H1 (cell line): Measurements from ENCODE around the gene HDAC3. TPM values are rescaled to one million over a fixed set of nuclear protein-coding genes. Genes with fewer than 3 reads are reported as not detected.

ENCODE experiments used
- CTCF ChIA-PET: fragments of 300-600 bp; sonication (Branson Sonifier 250); formaldehyde crosslinking; loops from one replicate; lab custom pipeline; 2021; ENCODE audit not compliant: partially characterized antibody; lab: Charles Lee
- POLR2A ChIA-PET: fragments of 300-600 bp; sonication (Branson Sonifier 250); formaldehyde crosslinking; loops from one replicate; lab custom pipeline; 2021; ENCODE audit warnings: inconsistent platforms; ENCODE audit not compliant: partially characterized antibody; lab: Charles Lee
- DNase-seq, 2 experiments: peaks; one replicate each; pipeline versions ENCODE4 v3.0.0 to v3.0.0-alpha.2; 2010 to 2022; ENCODE audit warnings: low spot score in 2 of 2, low read depth in 1 of 2, mixed read lengths in 1 of 2
- FAIRE-seq: peaks from 2 replicates; lab custom pipeline; 2011; peaks lifted over from hg19 to GRCh38; lab: Jason Lieb, UNC
- H2AFZ ChIP-seq: 2 replicates; pipeline ENCODE4 v1.8.1; 2012; ENCODE audit warnings: low read length, inconsistent platforms
- H2AK5ac ChIP-seq: 2 replicates; pipeline ENCODE4 v1.6.1; 2013; ENCODE audit warnings: low read depth, low read length
- H2BK120ac ChIP-seq: replicated peaks from 2 replicates; pipeline ENCODE3; 2013; ENCODE audit warnings: low read depth, low read length, inconsistent platforms
- H2BK12ac ChIP-seq: 2 replicates; pipeline ENCODE4 v1.6.1; 2013; ENCODE audit warnings: low read depth, low read length
- H2BK15ac ChIP-seq: 2 replicates; pipeline ENCODE4 v1.6.1; 2013; ENCODE audit warnings: low read length
- H2BK20ac ChIP-seq: 2 replicates; pipeline ENCODE4 v1.6.1; 2013; ENCODE audit warnings: low read length
- H2BK5ac ChIP-seq: 2 replicates; pipeline ENCODE4 v1.6.1; 2013; ENCODE audit warnings: low read depth, low read length
- H3K14ac ChIP-seq: 2 replicates; pipeline ENCODE4 v1.6.1; 2013; ENCODE audit warnings: inconsistent platforms; ENCODE audit not compliant: insufficient read length
- H3K18ac ChIP-seq: 2 replicates; pipeline ENCODE4 v1.6.1; 2013; ENCODE audit warnings: low read length; ENCODE audit errors: extremely low read depth
- H3K23ac ChIP-seq: 2 replicates; pipeline ENCODE4 v1.6.1; 2013; ENCODE audit warnings: inconsistent platforms; ENCODE audit not compliant: insufficient read length
- H3K23me2 ChIP-seq: 2 replicates; pipeline ENCODE4 v1.6.1; 2013; ENCODE audit warnings: low read depth, low read length
- H3K27ac ChIP-seq: 2 replicates; pipeline ENCODE4 v1.6.1; 2011; ENCODE audit warnings: low read depth, low read length, inconsistent platforms
- H3K27me3 ChIP-seq, 4 experiments: replicated peaks in 1 of 4; 1 replicate in 1 of 4; 2 replicates in 3 of 4; pipeline versions ENCODE4 v1.6.1 to v1.8.1; 2011 to 2013; ENCODE audit warnings: low read length in 3 of 4, mild to moderate bottlenecking in 3 of 4, inconsistent platforms in 2 of 4, mixed read lengths in 2 of 4, moderate library complexity in 1 of 4; ENCODE audit not compliant: control insufficient read depth in 3 of 4, insufficient read depth in 3 of 4; ENCODE audit errors: extremely low read depth in 1 of 4
- H3K36me3 ChIP-seq, 4 experiments: 2 replicates each; pipeline versions ENCODE4 v1.6.1 to v1.8.1; 2011 to 2013; ENCODE audit warnings: mild to moderate bottlenecking in 4 of 4, low read length in 3 of 4, moderate library complexity in 2 of 4, control low read depth in 1 of 4, inconsistent platforms in 1 of 4; ENCODE audit not compliant: insufficient read depth in 4 of 4, control insufficient read depth in 2 of 4
- H3K4ac ChIP-seq: replicated peaks from 2 replicates; pipeline ENCODE3; 2013; ENCODE audit warnings: low read length, low read depth, mixed read lengths, inconsistent platforms; ENCODE audit not compliant: insufficient read length
- H3K4me1 ChIP-seq, 4 experiments: replicated peaks in 1 of 4; 1 replicate in 1 of 4; 2 replicates in 3 of 4; pipeline versions ENCODE4 v1.6.1 to v1.8.1; 2011 to 2013; ENCODE audit warnings: low read length in 3 of 4, inconsistent platforms in 2 of 4, mixed read lengths in 1 of 4; ENCODE audit not compliant: insufficient read depth in 4 of 4, control insufficient read depth in 3 of 4
- H3K4me2 ChIP-seq, 2 experiments: 2 replicates each; pipeline versions ENCODE4 v1.6.1 to v1.8.1; 2011 to 2013; ENCODE audit warnings: low read depth in 2 of 2, low read length in 2 of 2, control low read depth in 1 of 2, inconsistent platforms in 1 of 2, mild to moderate bottlenecking in 1 of 2; ENCODE audit not compliant: insufficient read depth in 1 of 2
- H3K4me3 ChIP-seq, 4 experiments: fragments of 200-600, 300-600 bp in 1 of 4; sonication (generic), shearing (Covaris generic), sonication (Bioruptor Twin) in 1 of 4; 2 replicates each; pipeline versions ENCODE4 v1.5.1 to v1.8.1; 2011 to 2016; ENCODE audit warnings: low read length in 4 of 4, low read depth in 3 of 4, control low read depth in 2 of 4, inconsistent platforms in 2 of 4, mild to moderate bottlenecking in 2 of 4, mixed read lengths in 1 of 4, moderate library complexity in 1 of 4; ENCODE audit not compliant: insufficient read depth in 2 of 4; ENCODE audit errors: extremely low read depth in 1 of 4
- H3K56ac ChIP-seq: replicated peaks from 2 replicates; pipeline ENCODE3; 2013; ENCODE audit warnings: low read depth, mild to moderate bottlenecking, mixed read lengths, low read length, inconsistent platforms; ENCODE audit not compliant: insufficient read length
- H3K79me1 ChIP-seq: 2 replicates; pipeline ENCODE4 v1.6.1; 2013; ENCODE audit warnings: low read depth, low read length, control low read depth
- H3K79me2 ChIP-seq, 2 experiments: 2 replicates each; pipeline versions ENCODE4 v1.6.1 to v1.8.1; 2012 to 2013; ENCODE audit warnings: low read length in 2 of 2, mild to moderate bottlenecking in 2 of 2, inconsistent platforms in 1 of 2; ENCODE audit not compliant: insufficient read depth in 2 of 2, control insufficient read depth in 1 of 2
- H3K9ac ChIP-seq, 4 experiments: replicated peaks in 1 of 4; 1 replicate in 1 of 4; 2 replicates in 3 of 4; pipeline versions ENCODE4 v1.6.1 to v1.8.1; 2011 to 2013; ENCODE audit warnings: low read depth in 3 of 4, low read length in 3 of 4, control low read depth in 2 of 4, mild to moderate bottlenecking in 2 of 4, moderate library complexity in 2 of 4, inconsistent platforms in 1 of 4; ENCODE audit errors: extremely low read depth in 1 of 4
- H3K9me3 ChIP-seq, 2 experiments: 2 replicates each; pipeline versions ENCODE4 v1.6.1 to v1.8.1; 2012 to 2013; ENCODE audit warnings: mild to moderate bottlenecking in 2 of 2, moderate library complexity in 2 of 2, control low read depth in 1 of 2, inconsistent platforms in 1 of 2, low read depth in 1 of 2, low read length in 1 of 2, mixed read lengths in 1 of 2; ENCODE audit not compliant: insufficient read depth in 2 of 2
- H4K20me1 ChIP-seq, 2 experiments: replicated peaks in 1 of 2; 2 replicates each; pipeline versions ENCODE3 to v1.8.1; 2011 to 2013; ENCODE audit warnings: inconsistent platforms in 2 of 2, low read length in 2 of 2, mild to moderate bottlenecking in 1 of 2; ENCODE audit not compliant: insufficient read depth in 2 of 2, control insufficient read depth in 1 of 2
- H4K5ac ChIP-seq: 2 replicates; pipeline ENCODE4 v1.6.1; 2013; ENCODE audit warnings: low read length, low read depth, mixed read lengths, inconsistent platforms; ENCODE audit not compliant: insufficient read length
- H4K8ac ChIP-seq: 2 replicates; pipeline ENCODE4 v1.8.0; 2013; ENCODE audit warnings: mild to moderate bottlenecking, moderate library complexity, low read length, inconsistent platforms; ENCODE audit not compliant: insufficient read depth; ENCODE audit errors: extremely low read depth
- H4K91ac ChIP-seq: replicated peaks from 2 replicates; pipeline ENCODE3; 2013; ENCODE audit warnings: low read length, mixed read lengths, inconsistent platforms; ENCODE audit not compliant: insufficient read length
- BACH1 ChIP-seq: IDR thresholded peaks from 2 replicates; pipeline ENCODE4 v1.6.1; 2012; ENCODE audit warnings: low read length, improper control_type of control experiment
- CREB1 ChIP-seq: IDR thresholded peaks from 2 replicates; pipeline ENCODE4 v1.6.1; 2012; ENCODE audit warnings: inconsistent platforms
- EZH2 ChIP-seq: fragments of 200-600 bp; sonication (generic); IDR thresholded peaks from 2 replicates; pipeline ENCODE4 v1.7.1; 2012; ENCODE audit warnings: low read depth, mild to moderate bottlenecking, moderate library complexity, low read length, inconsistent platforms; ENCODE audit not compliant: severe bottlenecking
- JUN ChIP-seq: IDR thresholded peaks from 2 replicates; pipeline ENCODE4 v1.6.1; 2011; ENCODE audit warnings: low read depth, mild to moderate bottlenecking, improper control_type of control experiment, low read length
- JUND ChIP-seq: IDR thresholded peaks from 2 replicates; pipeline ENCODE4 v1.6.1; 2011; ENCODE audit warnings: mild to moderate bottlenecking, improper control_type of control experiment, low read length
- PHF8 ChIP-seq: fragments of 200-600 bp; sonication (generic); conservative IDR thresholded peaks from 2 replicates; pipeline ENCODE4 v1.7.1; 2012; ENCODE audit warnings: low read depth, mild to moderate bottlenecking, inconsistent platforms, low read length, moderate library complexity
- POLR2AphosphoS5 ChIP-seq: IDR thresholded peaks from 2 replicates; pipeline ENCODE4 v1.6.1; 2011; ENCODE audit warnings: low read depth, low read length
- SIN3A ChIP-seq, 2 experiments: IDR thresholded peaks in 1 of 2; conservative IDR thresholded peaks in 1 of 2; 2 replicates each; pipeline ENCODE4 v1.6.1; 2011 to 2012; ENCODE audit warnings: low read length in 2 of 2, improper control_type of control experiment in 1 of 2, low read depth in 1 of 2, mild to moderate bottlenecking in 1 of 2
- SIX5 ChIP-seq: IDR thresholded peaks from 2 replicates; pipeline ENCODE4 v1.6.1; 2011; ENCODE audit warnings: mild to moderate bottlenecking, low read depth, low read length
- WGBS, 2 experiments: shearing (Covaris generic) in 1 of 2; methylation state at CpG; one replicate each; pipeline versions ENCODE4 v1.1.6 to v1.1.7; 2013 to 2015; ENCODE audit warnings: low lambda C conversion rate in 2 of 2, mixed read lengths in 2 of 2, inconsistent platforms in 1 of 2, low coverage in 1 of 2, missing lambda C conversion rate in 1 of 2; ENCODE audit not compliant: insufficient replicate concordance in 2 of 2, insufficient coverage in 1 of 2, insufficient read length in 1 of 2; ENCODE audit errors: extremely low coverage in 1 of 2, missing lambda C conversion rate in 1 of 2; 5-methylcytosine and 5-hydroxymethylcytosine counted together
- polyA plus RNA-seq, 7 experiments: library from polyadenylated mRNA; depleted of rRNA in 3 of 7; stranded (reverse) in 5 of 7; unstranded in 2 of 7; fragments of >200 nt in 5 of 7; fragments of 200-250 nt in 2 of 7; gene quantifications; 1 replicate in 5 of 7; 2 replicates in 1 of 7; 4 replicates in 1 of 7; pipeline versions ENCODE4 v1.2.1 to v1.2.3, GENCODE V29; 2011 to 2013; ENCODE audit warnings: missing spikeins in 2 of 7, mixed read lengths in 2 of 7
- total RNA-seq: library from RNA; stranded (reverse); fragmentation: NEBNext Ultra II Directional; extraction: Animal tissue kit (Norgen Biotek cat#: 25700); gene quantifications from 2 replicates; pipeline ENCODE4 v1.2.1, GENCODE V29; 2021

HDAC3 gene
- total and polyA plus RNA-seq, 2 of the 8 experiments (the other 6 are each of a cell fraction or from before 2014, with no cell fraction given), result 99.0 to 120 TPM

GRCh38 chr5:141654298-141654697 is 17.6 kb upstream of the HDAC3 start:
- Histone ChIP-seq H3K23ac (no peak overlapping the region), H3K9me3 (no peaks in the 10 kb centered on the region), H2BK5ac (no peak overlapping the region), H3K79me2 (no peaks in the 10 kb centered on the region), H3K4me3 (no peak overlapping the region), H2BK20ac (no peak overlapping the region), H3K27me3 (no peaks in the 10 kb centered on the region; a peak in 1 of 7 replicates), H3K23me2 (peaks cover 3% of the 10 kb centered on the region; the same call in 1 of the 2 replicates), H4K91ac (no peak overlapping the region), H2BK15ac (no peak overlapping the region), H3K36me3 (peaks cover 2 to 19% (median 12%) of the 10 kb centered on the region in 4 experiments; a peak in 5 of 8 replicates), H3K14ac (no peak overlapping the region), H4K5ac (no peak overlapping the region), H4K20me1 (peaks cover 3 to 6% of the 10 kb centered on the region in 2 experiments), H3K79me1 (peaks cover 3% of the 10 kb centered on the region; the same call in 1 of the 2 replicates), H3K4me2 (no peak overlapping the region), H2BK12ac (no peak overlapping the region), H3K56ac (no peak overlapping the region), H3K9ac (no peak overlapping the region), H2AFZ (no peak overlapping the region), H2AK5ac (no peak overlapping the region), H3K4ac (no peak overlapping the region), H2BK120ac (no peak overlapping the region), H3K27ac (no peak overlapping the region), H4K8ac (no peak overlapping the region), H3K4me1 (peaks cover 2 to 8% (median 6%) of the 10 kb centered on the region in 4 experiments; a peak in 6 of 7 replicates), H3K18ac (no peak overlapping the region)
- POLR2A ChIA-PET, result interaction anchor here (0.8 to 4.2 kb wide), 5 partner anchors 7 to 285 kb away, joined by 3 to 23 read pairs (median 5); partner anchors contain the start of gene DIAPH1
- 86% methylated on average over 2 of the region's 2 CpGs; no CpG with 5 or more reads in 1 of the 2 experiments for WGBS, 2 experiments
- DNase-seq, result no peak
- CTCF ChIA-PET, result interaction anchor here (1.0 to 1.8 kb wide), 5 partner anchors 9 to 308 kb away, joined by 3 to 6 read pairs (median 4); no protein-coding TSS in a partner anchor
- TF ChIP-seq EZH2 (no peak), POLR2AphosphoS5 (no peak), SIN3A (conservative IDR thresholded peaks at IDR 0.05 in 1 of 2, IDR thresholded peaks at IDR 0.05 in 1 of 2; ENCODE audit: low read depth in 1 of 2, low read length in 2 of 2) (no peak), PHF8 (no peak), SIX5 (no peak), JUN (no peak), BACH1 (no peak), CREB1 (no peak), JUND (no peak)
- no peak for FAIRE-seq
